Measurements from ENCODE around the gene HRG.

GRCh38 chr3:186646841-186647240 lies 19.0 kb upstream of the HRG start:
- TF ChIP-seq CTCF (IDR thresholded peaks at IDR 0.05; ENCODE audit: insufficient read depth, low read depth, low read length) = no peak
- TF ChIP-seq EZH2 (IDR thresholded peaks at IDR 0.05; ENCODE audit: insufficient read depth, low read length) = no peak
